Fibroblast of lung (primary cell): ENCODE measurements around the gene STEAP1.

ENCODE experiments used
- CTCF ChIP-seq, 2 donors: IDR thresholded peaks in 1 of 2; conservative IDR thresholded peaks in 1 of 2; 1 replicate in 1 of 2; 2 replicates in 1 of 2; pipeline ENCODE4 v1.5.1; 2011 to 2012; ENCODE audit warnings: low read length in 2 of 2, control low read depth in 1 of 2, inconsistent platforms in 1 of 2, low read depth in 1 of 2, mild to moderate bottlenecking in 1 of 2
- EZH2 ChIP-seq: IDR thresholded peaks from 2 replicates; pipeline ENCODE4 v1.5.1; 2012; ENCODE audit warnings: low read length, control low read depth, mild to moderate bottlenecking; ENCODE audit errors: missing control alignments

GRCh38 chr7:90172121-90172520 lies 17.9 kb downstream of the STEAP1 start:
- no peak for TF ChIP-seq CTCF (conservative IDR thresholded peaks at IDR 0.05 in 1 of 2, IDR thresholded peaks at IDR 0.05 in 1 of 2; ENCODE audit: low read depth in 1 of 2, low read length in 2 of 2)
- no peak for TF ChIP-seq EZH2
